ENCODE data around the gene NAXD.

The NAXD gene

DNA sequence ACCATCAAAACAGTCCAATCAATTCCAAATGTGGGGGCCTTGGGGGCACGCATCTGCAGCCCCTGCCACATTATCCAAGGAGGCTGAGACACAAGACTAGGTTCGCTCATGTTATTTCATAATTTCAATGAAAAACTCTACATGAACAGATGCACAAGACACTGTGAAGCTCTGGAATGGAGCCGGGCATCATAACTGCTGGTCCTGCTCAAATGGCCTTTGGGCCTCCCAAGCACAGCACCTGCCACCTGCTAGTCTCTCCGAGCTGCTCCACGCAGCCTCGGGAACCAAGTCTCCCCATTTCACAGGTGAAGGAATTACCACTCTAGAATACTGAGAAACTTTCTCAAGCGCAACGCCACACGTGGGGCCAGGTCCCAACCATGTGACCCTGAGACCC lies 73.7 kb downstream of the NAXD start:
- no peaks in the 10 kb centered on the region for H3K4me1 ChIP-seq (ENCODE audit: control insufficient read depth, insufficient read depth, low read length, poor library complexity, severe bottlenecking)
- H3K36me3 ChIP-seq (ENCODE audit: control insufficient read depth, insufficient read depth, low read length): peaks cover 42% of the 10 kb centered on the region
- H3K27me3 ChIP-seq (replicated peaks; ENCODE audit: control insufficient read depth, insufficient read depth, low read length, poor library complexity, severe bottlenecking): no peaks in the 10 kb centered on the region
- no peaks in the 10 kb centered on the region for H3K9me3 ChIP-seq (ENCODE audit: control insufficient read depth, low read length)
- no peak overlapping the region for H3K4me3 ChIP-seq (ENCODE audit: insufficient read depth, low read depth, low read length, poor library complexity, severe bottlenecking)
- H3K27ac ChIP-seq (ENCODE audit: insufficient read depth, low read length, poor library complexity, severe bottlenecking): no peak overlapping the region
- no peak for DNase-seq

Measured in effector memory CD4-positive, alpha-beta T cell (primary cell).